ENCODE data around the gene MTA3.

- TF ChIP-seq CTCF (IDR thresholded peaks at IDR 0.05 in 4 of 5, conservative IDR thresholded peaks at IDR 0.05 in 1 of 5), result no peak
- no peak for TF ChIP-seq POLR2A (IDR thresholded peaks at IDR 0.05)
Measured at GRCh38 chr2:42795841-42796301, 227.4 kb downstream of the MTA3 start.
